GM18511 (cell line): ENCODE results near the gene PPP4R4.
"Not testable (repeated sequence)": the region's sequence is repeated elsewhere in the genome, so short reads cannot be mapped to it uniquely, and the experiment has no call there.

Experiments
- ATAC-seq: cut with Tn5 transposase; IDR thresholded peaks from one replicate; pipeline ENCODE4 v1.9.1; 2021; ENCODE audit warnings: mild to moderate bottlenecking, moderate library complexity; ENCODE audit not compliant: unreplicated experiment

PPP4R4 gene

GRCh38 chr14:94264195-94264594 is 90.1 kb downstream of the PPP4R4 start:
- ATAC-seq: not testable (repeated sequence)

- ATAC-seq: no peak
These were observed 93.2 kb downstream of the PPP4R4 start for GRCh38 chr14:94267352-94267751.

DNA sequence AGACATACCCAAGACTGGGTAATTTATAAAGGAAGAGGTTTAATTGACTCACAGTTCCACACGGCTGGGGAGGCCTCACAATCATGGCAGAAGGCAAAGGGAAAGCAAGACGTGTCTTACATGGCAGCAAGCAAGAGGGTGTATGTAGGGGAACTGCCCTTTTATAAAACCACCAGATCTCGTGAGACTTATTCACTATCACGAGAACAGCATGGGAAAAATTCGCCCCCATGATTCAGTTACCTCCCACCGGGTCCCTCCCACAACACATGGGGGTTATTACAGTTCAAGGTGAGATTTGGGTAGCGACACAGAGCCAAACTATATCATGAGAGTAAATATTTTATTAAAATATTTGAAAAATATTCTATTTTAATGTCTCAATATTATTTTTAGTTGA is 94.5 kb downstream of the PPP4R4 start:
- ATAC-seq: not testable (repeated sequence)

DNA sequence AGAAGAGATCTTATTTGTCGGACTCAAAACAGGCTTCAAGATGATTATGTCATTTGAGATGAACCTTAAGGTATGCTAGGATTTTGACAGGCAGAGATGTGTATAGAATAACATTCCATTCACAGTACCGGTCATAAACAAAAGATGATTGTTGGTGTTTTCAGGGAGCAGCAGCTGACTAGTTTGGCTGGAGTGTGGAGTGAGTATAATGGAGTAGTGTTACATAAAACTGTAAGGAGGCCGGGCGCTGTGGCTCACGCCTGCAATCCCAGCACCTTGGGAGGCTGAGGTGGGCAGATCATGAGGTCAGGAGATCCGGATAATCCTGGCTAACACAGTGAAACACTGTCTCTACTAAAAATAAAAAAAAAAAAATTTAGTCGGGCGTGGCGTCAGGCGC is 95.0 kb downstream of the PPP4R4 start:
- ATAC-seq: no peak

DNA sequence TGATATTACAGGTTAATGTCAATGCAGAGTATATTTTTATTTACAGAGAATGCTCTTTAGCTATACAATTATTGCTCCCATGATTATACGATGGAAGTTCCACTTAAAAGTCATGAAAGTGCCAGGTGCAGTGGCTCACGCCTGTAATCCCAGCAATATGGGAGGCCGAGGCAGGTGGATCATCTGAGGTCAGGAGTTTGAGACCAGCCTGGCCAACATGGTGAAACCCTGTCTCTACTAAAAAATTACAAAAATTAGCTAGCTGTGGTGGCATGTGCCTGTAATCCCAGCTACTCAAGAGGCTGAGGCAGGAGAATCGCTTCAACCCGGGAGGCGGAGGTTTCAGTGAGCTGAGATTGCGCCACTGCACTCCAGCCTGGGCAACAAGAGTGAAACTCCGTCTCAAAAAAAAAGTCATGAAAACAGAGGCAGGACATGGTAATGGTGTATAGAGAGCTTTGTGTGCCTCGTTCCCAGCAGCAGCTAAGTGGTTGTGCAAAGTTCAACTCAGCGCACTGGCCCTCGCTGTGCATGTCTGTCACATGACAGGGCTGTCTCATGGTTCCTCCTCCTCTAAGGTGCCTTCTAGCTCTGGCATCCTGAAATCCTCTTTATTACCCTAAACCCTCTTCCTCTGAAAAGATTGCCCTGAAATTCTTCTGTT is 102.9 kb downstream of the PPP4R4 start:
- ATAC-seq: not testable (repeated sequence)

DNA sequence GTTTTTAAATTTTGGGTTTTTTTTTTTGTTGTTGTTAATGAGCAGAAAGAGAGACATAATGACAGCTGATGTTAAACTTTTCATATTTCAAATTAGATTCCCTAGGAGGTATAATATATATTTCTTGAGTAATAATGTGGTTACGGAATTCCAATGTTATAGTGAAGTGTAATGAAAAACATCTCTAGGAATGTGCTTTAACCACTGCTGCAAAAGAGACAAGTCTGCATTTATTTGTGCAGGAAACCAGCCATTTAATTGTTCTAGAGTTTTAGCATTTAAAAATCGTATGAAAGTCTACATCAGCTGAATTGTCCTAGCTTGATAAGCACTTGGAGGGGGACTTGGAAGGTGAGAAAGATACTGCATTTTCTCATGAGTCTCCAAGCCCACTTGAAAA is 104.6 kb downstream of the PPP4R4 start:
- no peak for ATAC-seq

DNA sequence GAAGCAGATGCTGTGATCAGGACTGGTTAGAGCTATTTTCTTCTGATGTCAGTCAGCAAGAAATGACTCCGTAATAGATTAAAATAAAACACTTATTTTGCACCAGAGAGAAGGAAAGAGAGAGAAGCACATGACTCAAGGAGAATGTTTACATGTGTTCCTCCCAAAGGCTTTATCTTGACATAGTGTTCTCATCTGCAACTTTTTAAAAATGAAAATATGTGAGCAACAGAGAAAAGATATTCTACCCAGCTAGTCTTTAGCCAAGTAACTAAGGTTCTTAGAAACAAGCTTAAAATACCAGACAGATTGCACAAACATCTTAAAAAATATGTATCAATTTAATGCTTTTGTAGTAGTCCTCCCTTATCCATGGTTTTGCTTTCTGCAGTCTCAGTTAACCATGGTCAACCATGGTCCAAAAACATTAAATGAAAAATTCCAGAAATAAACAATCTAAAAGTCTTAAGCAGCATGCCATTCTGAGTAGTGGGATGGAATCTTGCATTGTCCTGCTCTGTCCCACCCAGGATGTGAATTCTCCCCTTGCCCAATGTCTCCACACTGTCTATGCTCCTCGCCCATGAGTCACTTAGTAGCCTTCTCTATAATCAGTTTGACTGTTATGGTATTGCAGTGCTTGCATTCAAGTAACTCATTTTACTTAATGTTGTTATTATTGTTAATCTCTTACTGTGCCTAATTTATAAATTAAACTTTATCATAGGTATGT is 109.0 kb downstream of the PPP4R4 start:
- no peak for ATAC-seq

DNA sequence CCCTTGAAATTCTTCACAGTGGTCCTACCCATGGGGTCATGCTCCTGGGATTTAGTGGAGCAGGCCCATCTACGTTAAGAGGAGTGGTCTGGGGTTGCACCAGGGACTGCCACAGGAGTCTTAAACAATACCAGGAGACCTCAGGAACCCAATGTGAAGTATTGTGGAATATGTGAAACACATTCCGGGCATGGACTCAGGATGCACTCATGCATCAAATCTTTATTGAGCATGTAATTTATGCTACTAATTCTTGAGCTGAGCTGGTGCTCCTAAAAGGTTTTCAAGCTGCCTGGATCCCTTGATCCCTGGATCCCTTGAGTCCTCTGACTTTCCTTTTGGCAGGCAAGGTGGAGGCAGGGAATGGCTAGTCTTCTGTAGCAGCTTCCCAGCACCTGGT is 110.1 kb downstream of the PPP4R4 start:
- ATAC-seq: no peak

- no peak for ATAC-seq
These were observed 111.0 kb downstream of the PPP4R4 start for GRCh38 chr14:94285158-94285557.

DNA sequence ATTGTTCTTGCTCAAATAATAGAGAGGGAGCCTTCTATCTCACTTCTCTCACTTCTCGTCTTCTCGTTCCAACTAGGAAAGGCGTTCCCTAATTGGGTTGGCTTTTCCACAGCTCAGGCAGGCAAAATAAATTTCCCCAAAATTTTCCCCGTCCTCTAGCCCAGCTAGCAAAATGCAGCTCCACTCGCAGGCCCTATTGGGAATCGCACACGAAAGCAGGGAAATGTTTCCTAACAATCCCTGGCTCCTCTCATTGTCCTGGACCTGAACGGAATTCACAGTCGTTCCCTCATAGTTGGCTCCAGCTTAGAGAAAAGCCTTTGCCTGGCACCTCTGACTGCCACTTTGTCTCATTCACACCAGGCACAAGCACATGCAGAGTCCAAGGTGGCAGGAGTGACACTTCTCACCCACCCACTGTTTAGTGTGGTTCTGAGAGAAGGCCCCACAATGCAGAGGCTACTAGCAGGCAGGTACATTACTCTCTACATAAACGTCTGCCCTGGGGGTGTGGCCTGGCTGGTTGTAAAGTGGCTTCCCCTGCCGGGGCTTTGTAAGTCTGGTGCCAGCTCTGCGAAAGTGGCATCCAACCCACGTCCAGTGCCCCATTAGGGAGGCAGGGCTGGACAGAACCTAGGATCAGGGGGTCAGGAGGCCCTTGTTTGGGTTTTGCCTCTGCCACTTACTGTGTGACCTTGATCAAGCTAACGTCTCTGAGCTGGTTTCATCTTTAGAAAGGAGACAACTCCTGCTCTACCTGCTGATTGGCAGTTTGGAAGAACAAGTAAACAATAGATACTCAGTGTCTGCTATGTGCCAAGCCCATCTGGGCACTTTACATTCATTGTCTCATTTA is 114.7 kb downstream of the PPP4R4 start:
- no peak for ATAC-seq

GRCh38 chr14:94290197-94290596 is 116.1 kb downstream of the PPP4R4 start:
- ATAC-seq: no peak

DNA sequence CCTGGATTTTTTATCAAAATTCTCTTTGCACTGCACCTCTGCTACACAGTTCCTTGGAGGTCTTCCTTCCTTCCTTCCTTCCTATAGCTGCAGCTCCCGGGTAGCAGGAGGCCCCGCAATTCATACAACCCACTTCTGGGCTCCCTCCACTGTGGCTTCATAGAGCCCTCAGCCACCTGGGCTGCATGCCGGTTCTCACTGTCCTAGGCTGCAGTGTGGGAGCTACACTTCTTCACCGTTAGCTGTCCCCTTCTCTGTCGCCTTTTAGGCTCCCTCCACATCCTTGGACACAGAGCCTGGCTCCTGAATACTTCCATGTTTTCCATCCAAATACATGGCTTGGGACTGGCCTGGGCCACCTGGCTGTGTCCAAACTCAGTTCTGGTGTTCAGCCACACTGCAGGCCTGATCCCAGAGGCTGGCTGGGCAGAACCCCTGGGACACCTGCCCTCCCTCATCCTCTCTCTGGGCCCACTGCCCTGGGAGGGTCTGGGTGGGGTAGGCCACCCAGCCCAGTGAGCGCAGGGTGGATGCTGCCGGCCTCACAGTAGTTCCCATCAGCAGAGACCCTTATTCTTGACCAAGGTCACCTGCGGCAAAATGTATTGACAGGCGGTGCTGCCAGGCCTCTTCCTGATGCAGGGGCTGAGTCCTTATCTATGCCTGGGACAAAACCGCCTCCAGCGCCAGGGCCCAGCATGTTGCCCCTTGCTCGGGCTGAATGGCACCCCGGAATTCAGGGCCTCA is 117.2 kb downstream of the PPP4R4 start:
- ATAC-seq: no peak

GRCh38 chr14:94291906-94292525 is 117.9 kb downstream of the PPP4R4 start:
- ATAC-seq: no peak

DNA sequence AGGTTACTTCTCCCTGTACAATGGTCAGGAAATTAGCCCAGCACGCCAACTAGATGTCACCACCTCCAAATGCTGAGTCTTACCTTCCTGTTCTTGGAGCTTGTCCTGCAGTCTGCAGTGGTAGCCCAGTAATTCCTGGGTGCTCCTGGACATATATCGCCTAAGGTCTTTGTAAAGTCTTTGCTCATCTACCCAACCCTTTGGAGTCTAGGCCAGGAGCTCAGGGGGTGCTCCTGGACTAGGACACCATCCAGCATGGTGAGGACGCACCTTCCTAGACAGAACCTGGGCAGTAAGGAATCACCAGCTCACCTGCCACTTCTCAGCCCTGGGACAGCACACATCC is 118.4 kb downstream of the PPP4R4 start:
- no peak for ATAC-seq

GRCh38 chr14:94292872-94293577 is 118.9 kb downstream of the PPP4R4 start, which contains the start of gene SERPINA10:
Gene SERPINA10, minus strand, starts transcription at chr14:94293268. Its CDS starts 2,675 bp downstream, at chr14:94290593.
- no peak for ATAC-seq

- ATAC-seq: no peak
These were observed 119.4 kb downstream of the PPP4R4 start for GRCh38 chr14:94293578-94293924.

GRCh38 chr14:94295360-94296180 is 121.4 kb downstream of the PPP4R4 start:
- no peak for ATAC-seq

DNA sequence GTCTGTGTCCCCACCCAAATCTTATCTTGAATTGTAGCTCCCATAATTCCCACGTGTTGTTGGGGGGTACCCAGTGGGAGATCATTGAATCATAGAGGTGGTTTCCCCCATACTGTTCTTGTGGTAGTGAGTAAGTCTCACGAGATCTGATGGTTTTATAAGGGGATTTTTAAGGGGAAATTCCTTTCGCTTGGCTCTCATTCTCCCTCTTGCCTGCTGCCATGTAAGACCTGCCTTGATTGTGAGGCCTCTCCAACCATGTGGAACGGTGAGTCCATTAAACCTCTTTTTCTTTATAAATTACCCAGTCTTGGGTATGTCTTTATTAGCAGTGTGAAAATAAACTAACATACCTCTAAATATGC is 122.0 kb downstream of the PPP4R4 start:
- ATAC-seq: not testable (repeated sequence)

DNA sequence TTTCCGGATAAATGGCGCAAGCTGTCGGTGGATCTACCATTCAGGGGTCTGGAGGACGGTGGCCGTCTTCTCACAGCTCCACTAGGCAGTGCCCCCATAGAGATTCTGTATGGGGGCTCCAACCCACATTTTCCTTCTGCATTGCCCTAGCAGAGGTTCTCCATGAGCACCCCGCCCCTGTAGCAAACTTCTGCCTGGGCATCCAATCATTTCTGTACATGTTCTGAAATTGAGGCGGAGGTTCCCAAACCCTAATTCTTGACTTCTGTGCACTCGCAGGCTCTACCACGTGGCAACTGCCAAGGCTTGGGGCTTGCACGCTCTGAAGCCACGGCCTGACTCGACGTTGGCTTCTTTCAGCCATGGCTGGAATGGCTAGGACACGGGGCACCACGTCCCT is 124.0 kb downstream of the PPP4R4 start:
- ATAC-seq: no peak
